ENCODE results near the gene MCIDAS.
A peak's percentile ranks its signal among the peaks of the same experiment; 100 is the strongest.

MCIDAS gene

GRCh38 chr5:55172937-55173686, 54.0 kb downstream of the MCIDAS start, which contains the start of gene CDC20B:
CDC20B (minus strand) TSS chr5:55173177; CDS start chr5:55173000, 177 bp downstream.
- peaks cover 58% of the 10 kb centered on the region for H3K27me3 ChIP-seq (ENCODE audit: insufficient read depth, insufficient read length)
- no peaks in the 10 kb centered on the region for H3K36me3 ChIP-seq (ENCODE audit: insufficient read depth, insufficient read length, low read length)
- peak within 1 kb of the TSS; percentile 56 for H3K9ac ChIP-seq (ENCODE audit: insufficient read length, low read depth)
- peak within 1 kb of the TSS; percentile 37 for H3K4me3 ChIP-seq (ENCODE audit: insufficient read length, low read depth)
- TF ChIP-seq SUZ12 (IDR thresholded peaks at IDR 0.05; ENCODE audit: extremely low read depth, insufficient read depth, insufficient read length) (no peak), ZNF274 (IDR thresholded peaks at IDR 0.05; ENCODE audit: low read depth, low read length) (no peak), YY1 (IDR thresholded peaks at IDR 0.05; ENCODE audit: insufficient read depth, insufficient read length) (no peak)
- no peaks in the 10 kb centered on the region for H3K4me1 ChIP-seq (ENCODE audit: insufficient read depth, insufficient read length)
- DNase-seq (ENCODE audit: low read depth, low spot score) = peak; percentile 30
- no peaks in the 10 kb centered on the region for H3K9me3 ChIP-seq (ENCODE audit: insufficient read depth, low read length)

GRCh38 chr5:55172051-55172899, 54.8 kb downstream of the MCIDAS start:
- Histone ChIP-seq H3K36me3 (ENCODE audit: insufficient read depth, insufficient read length, low read length) (no peaks in the 10 kb centered on the region), H3K9ac (ENCODE audit: insufficient read length, low read depth) (no peak overlapping the region), H3K4me1 (ENCODE audit: insufficient read depth, insufficient read length) (no peaks in the 10 kb centered on the region), H3K27me3 (ENCODE audit: insufficient read depth, insufficient read length) (peaks cover 51% of the 10 kb centered on the region), H3K9me3 (ENCODE audit: insufficient read depth, low read length) (no peaks in the 10 kb centered on the region), H3K4me3 (ENCODE audit: insufficient read length, low read depth) (no peak overlapping the region)
- peak; percentile 61 for DNase-seq (ENCODE audit: low read depth, low spot score)
- TF ChIP-seq ZNF274 (IDR thresholded peaks at IDR 0.05; ENCODE audit: low read depth, low read length) (no peak), YY1 (IDR thresholded peaks at IDR 0.05; ENCODE audit: insufficient read depth, insufficient read length) (no peak), SUZ12 (IDR thresholded peaks at IDR 0.05; ENCODE audit: extremely low read depth, insufficient read depth, insufficient read length) (no peak)

GRCh38 chr5:55171471-55171870, 55.6 kb downstream of the MCIDAS start:
- DNase-seq (ENCODE audit: low read depth, low spot score) = no peak
- no peaks in the 10 kb centered on the region for H3K9me3 ChIP-seq (ENCODE audit: insufficient read depth, low read length)
- TF ChIP-seq YY1 (IDR thresholded peaks at IDR 0.05; ENCODE audit: insufficient read depth, insufficient read length) (no peak), SUZ12 (IDR thresholded peaks at IDR 0.05; ENCODE audit: extremely low read depth, insufficient read depth, insufficient read length) (no peak), ZNF274 (IDR thresholded peaks at IDR 0.05; ENCODE audit: low read depth, low read length) (no peak)
- H3K36me3 ChIP-seq (ENCODE audit: insufficient read depth, insufficient read length, low read length) = peaks cover 3% of the 10 kb centered on the region
- no peak overlapping the region for H3K4me3 ChIP-seq (ENCODE audit: insufficient read length, low read depth)
- H3K9ac ChIP-seq (ENCODE audit: insufficient read length, low read depth) = no peak overlapping the region
- H3K27me3 ChIP-seq (ENCODE audit: insufficient read depth, insufficient read length) = peaks cover 43% of the 10 kb centered on the region
- H3K4me1 ChIP-seq (ENCODE audit: insufficient read depth, insufficient read length) = no peaks in the 10 kb centered on the region
